Loucy (cell line): ENCODE measurements around the gene VPS45.

ENCODE experiments used
- CTCF ChIP-seq: fragments of 200-600 bp; sonication (generic); conservative IDR thresholded peaks from 2 replicates; pipeline ENCODE4 v1.5.1; 2014; ENCODE audit warnings: mild to moderate bottlenecking, antibody characterized with exemption, low read length
- EZH2phosphoT487 ChIP-seq: fragments of 200-600 bp; IDR thresholded peaks from 2 replicates; pipeline ENCODE4 v1.6.1; 2018; ENCODE audit warnings: antibody characterized with exemption, mild to moderate bottlenecking, moderate library complexity, borderline replicate concordance

GRCh38 chr1:150159550-150159949, 92.0 kb downstream of the VPS45 start:
- TF ChIP-seq CTCF (no peak), EZH2phosphoT487 (no peak)
